GM21526 (cell line): ENCODE results near the gene PRR33.
"Not testable (repeated sequence)": the region's sequence is repeated elsewhere in the genome, so short reads cannot be mapped to it uniquely, and the experiment has no call there.

Experiments used
- ATAC-seq: cut with Tn5 transposase; IDR thresholded peaks from one replicate; pipeline ENCODE4 v1.9.1; 2021; ENCODE audit warnings: moderate library complexity; ENCODE audit not compliant: unreplicated experiment, low FRiP score

The PRR33 gene

GRCh38 chr11:1878137-1879031 is 13.3 kb downstream of the PRR33 start:
- ATAC-seq = no peak

GRCh38 chr11:1877211-1878136 is 14.2 kb downstream of the PRR33 start:
- no peak for ATAC-seq

- no peak for ATAC-seq
These were observed 15.2 kb downstream of the PRR33 start for GRCh38 chr11:1876361-1877063.

GRCh38 chr11:1875851-1876301 is 15.8 kb downstream of the PRR33 start:
- ATAC-seq = not testable (repeated sequence)

GRCh38 chr11:1875093-1875850 is 16.4 kb downstream of the PRR33 start:
- ATAC-seq = no peak

- not testable (repeated sequence) for ATAC-seq
These were observed 17.1 kb downstream of the PRR33 start for GRCh38 chr11:1874441-1875092.

GRCh38 chr11:1873813-1874150 is 17.9 kb downstream of the PRR33 start:
- not testable (repeated sequence) for ATAC-seq

GRCh38 chr11:1873048-1873812 is 18.5 kb downstream of the PRR33 start:
- no peak for ATAC-seq

GRCh38 chr11:1872267-1872985 is 19.3 kb downstream of the PRR33 start:
- ATAC-seq = no peak

- no peak for ATAC-seq
These were observed 20.2 kb downstream of the PRR33 start for GRCh38 chr11:1871531-1871930.

- ATAC-seq = no peak
These were observed 20.8 kb downstream of the PRR33 start for GRCh38 chr11:1870721-1871466.

GRCh38 chr11:1870326-1870696 is 21.4 kb downstream of the PRR33 start:
- ATAC-seq = no peak

GRCh38 chr11:1869427-1870325 is 22.0 kb downstream of the PRR33 start:
- no peak for ATAC-seq

GRCh38 chr11:1868636-1869291 is 22.9 kb downstream of the PRR33 start:
- no peak for ATAC-seq

GRCh38 chr11:1868056-1868635 is 23.5 kb downstream of the PRR33 start:
- no peak for ATAC-seq

- no peak for ATAC-seq
These were observed 24.3 kb downstream of the PRR33 start for GRCh38 chr11:1867381-1867780.
